ENCODE measurements around the gene IPO8.
"Not testable (repeated sequence)": the region's sequence is repeated elsewhere in the genome, so short reads cannot be mapped to it uniquely, and the experiment has no call there.

The IPO8 gene

DNA sequence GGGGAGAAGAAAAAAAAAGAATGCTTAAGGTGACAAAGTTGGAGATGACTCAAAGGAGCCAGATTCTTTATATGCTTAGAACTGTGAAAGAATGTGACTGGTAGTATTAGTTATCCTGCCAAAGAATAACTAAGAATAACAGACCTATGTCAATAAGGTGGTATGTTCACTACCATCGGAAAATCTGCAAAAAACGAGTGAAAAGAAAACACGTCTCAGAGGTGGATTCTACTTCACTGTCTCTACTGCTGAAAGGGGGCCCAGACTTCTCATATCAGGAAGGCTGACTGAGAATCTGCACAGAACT is 64.7 kb downstream of the IPO8 start:
- CTCF ChIA-PET = no interaction called here
- no peak for DNase-seq (ENCODE audit: extremely low spot score)
- POLR2A ChIA-PET = no interaction called here
- no peak for TF ChIP-seq FOXM1 (IDR thresholded peaks at IDR 0.05; ENCODE audit: borderline replicate concordance)
- TF ChIP-seq, protein P1, sequence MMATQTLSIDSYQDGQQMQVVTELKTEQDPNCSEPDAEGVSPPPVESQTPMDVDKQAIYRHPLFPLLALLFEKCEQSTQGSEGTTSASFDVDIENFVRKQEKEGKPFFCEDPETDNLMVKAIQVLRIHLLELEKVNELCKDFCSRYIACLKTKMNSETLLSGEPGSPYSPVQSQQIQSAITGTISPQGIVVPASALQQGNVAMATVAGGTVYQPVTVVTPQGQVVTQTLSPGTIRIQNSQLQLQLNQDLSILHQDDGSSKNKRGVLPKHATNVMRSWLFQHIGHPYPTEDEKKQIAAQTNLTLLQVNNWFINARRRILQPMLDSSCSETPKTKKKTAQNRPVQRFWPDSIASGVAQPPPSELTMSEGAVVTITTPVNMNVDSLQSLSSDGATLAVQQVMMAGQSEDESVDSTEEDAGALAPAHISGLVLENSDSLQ (IDR thresholded peaks at IDR 0.05) = no peak
- no peak for TF ChIP-seq NFRKB (IDR thresholded peaks at IDR 0.05)

- no peak for DNase-seq (ENCODE audit: extremely low spot score)
- no peak for TF ChIP-seq FOXM1 (IDR thresholded peaks at IDR 0.05; ENCODE audit: borderline replicate concordance)
- no peak for TF ChIP-seq NFRKB (IDR thresholded peaks at IDR 0.05)
- no peak for TF ChIP-seq BHLHE40 (IDR thresholded peaks at IDR 0.05; ENCODE audit: borderline replicate concordance)
- no peak for TF ChIP-seq FOXA1 (IDR thresholded peaks at IDR 0.05)
- TF ChIP-seq ARNT (IDR thresholded peaks at IDR 0.05) = no peak
- no peak for TF ChIP-seq ELF4 (IDR thresholded peaks at IDR 0.05)
- no peak for TF ChIP-seq SUZ12 (IDR thresholded peaks at IDR 0.05)
- TF ChIP-seq SP1 (IDR thresholded peaks at IDR 0.05) = no peak
- TF ChIP-seq L3MBTL2 (conservative IDR thresholded peaks at IDR 0.05) = no peak
- TF ChIP-seq, protein P1 (IDR thresholded peaks at IDR 0.05) = no peak
- TF ChIP-seq TARDBP (IDR thresholded peaks at IDR 0.05) = no peak
- ChIA-PET CTCF (no interaction called here), POLR2A (no interaction called here)
These were observed 65.3 kb downstream of the IPO8 start for GRCh38 chr12:30630076-30630978.

DNA sequence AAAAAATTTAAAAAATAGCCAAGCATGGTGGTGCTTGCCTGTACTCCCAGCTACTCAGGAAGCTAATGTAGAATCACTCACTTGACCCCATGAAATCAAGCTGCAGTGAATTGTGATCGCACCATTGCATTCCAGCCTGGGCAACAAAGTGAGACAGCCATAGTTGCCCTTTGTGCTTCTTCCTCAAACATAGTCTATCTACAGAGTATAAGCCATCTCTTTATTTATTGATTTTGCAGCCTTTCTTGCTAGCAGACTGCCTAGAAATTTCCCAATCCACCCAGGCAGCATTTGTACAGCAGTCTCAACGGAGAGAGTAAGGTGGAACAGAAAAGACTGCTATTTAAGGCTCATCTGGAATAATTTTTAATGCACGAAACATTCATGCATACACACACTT is 68.8 kb downstream of the IPO8 start:
- POLR2A ChIA-PET = no interaction called here
- DNase-seq (ENCODE audit: extremely low spot score) = no peak
- TF ChIP-seq FOXM1 (IDR thresholded peaks at IDR 0.05; ENCODE audit: borderline replicate concordance) = no peak
- no peak for TF ChIP-seq LEF1 (IDR thresholded peaks at IDR 0.05; ENCODE audit: borderline replicate concordance)
- no peak for TF ChIP-seq HDGF (IDR thresholded peaks at IDR 0.05; ENCODE audit: borderline replicate concordance)
- TF ChIP-seq ZNF384 (IDR thresholded peaks at IDR 0.05) = no peak
- no peak for TF ChIP-seq TARDBP (IDR thresholded peaks at IDR 0.05)
- no peak for TF ChIP-seq BHLHE40 (IDR thresholded peaks at IDR 0.05; ENCODE audit: borderline replicate concordance)
- TF ChIP-seq, protein P1 (IDR thresholded peaks at IDR 0.05) = no peak
- no peak for TF ChIP-seq SUZ12 (IDR thresholded peaks at IDR 0.05)
- no peak for TF ChIP-seq FOXK2 (IDR thresholded peaks at IDR 0.05)
- TF ChIP-seq SP1 (IDR thresholded peaks at IDR 0.05) = no peak
- no peak for TF ChIP-seq NFRKB (IDR thresholded peaks at IDR 0.05)
- TF ChIP-seq ELF4 (IDR thresholded peaks at IDR 0.05) = no peak
- no peak for TF ChIP-seq L3MBTL2 (conservative IDR thresholded peaks at IDR 0.05)
- no peak for TF ChIP-seq FOXA1 (IDR thresholded peaks at IDR 0.05)
- no peak for TF ChIP-seq CTBP1 (IDR thresholded peaks at IDR 0.05; ENCODE audit: borderline replicate concordance)
- no peak for TF ChIP-seq ARNT (IDR thresholded peaks at IDR 0.05)
- CTCF ChIA-PET = no interaction called here

GRCh38 chr12:30624009-30624408 is 71.7 kb downstream of the IPO8 start:
- POLR2A ChIA-PET = no interaction called here
- CTCF ChIA-PET = no interaction called here
- DNase-seq (ENCODE audit: extremely low spot score) = no peak
- TF ChIP-seq HDGF (IDR thresholded peaks at IDR 0.05; ENCODE audit: borderline replicate concordance) = no peak
- TF ChIP-seq, protein P1 (IDR thresholded peaks at IDR 0.05) = no peak
- TF ChIP-seq ELF4 (IDR thresholded peaks at IDR 0.05) = no peak
- no peak for TF ChIP-seq TARDBP (IDR thresholded peaks at IDR 0.05)
- TF ChIP-seq ARNT (IDR thresholded peaks at IDR 0.05) = no peak

GRCh38 chr12:30622509-30622908 is 73.2 kb downstream of the IPO8 start:
- TF ChIP-seq, protein P1 (IDR thresholded peaks at IDR 0.05) = no peak
- TF ChIP-seq HDGF (IDR thresholded peaks at IDR 0.05; ENCODE audit: borderline replicate concordance) (no peak), SUZ12 (IDR thresholded peaks at IDR 0.05) (no peak)
- ChIA-PET CTCF (no interaction called here), POLR2A (no interaction called here)
- DNase-seq (ENCODE audit: extremely low spot score) = no peak

DNA sequence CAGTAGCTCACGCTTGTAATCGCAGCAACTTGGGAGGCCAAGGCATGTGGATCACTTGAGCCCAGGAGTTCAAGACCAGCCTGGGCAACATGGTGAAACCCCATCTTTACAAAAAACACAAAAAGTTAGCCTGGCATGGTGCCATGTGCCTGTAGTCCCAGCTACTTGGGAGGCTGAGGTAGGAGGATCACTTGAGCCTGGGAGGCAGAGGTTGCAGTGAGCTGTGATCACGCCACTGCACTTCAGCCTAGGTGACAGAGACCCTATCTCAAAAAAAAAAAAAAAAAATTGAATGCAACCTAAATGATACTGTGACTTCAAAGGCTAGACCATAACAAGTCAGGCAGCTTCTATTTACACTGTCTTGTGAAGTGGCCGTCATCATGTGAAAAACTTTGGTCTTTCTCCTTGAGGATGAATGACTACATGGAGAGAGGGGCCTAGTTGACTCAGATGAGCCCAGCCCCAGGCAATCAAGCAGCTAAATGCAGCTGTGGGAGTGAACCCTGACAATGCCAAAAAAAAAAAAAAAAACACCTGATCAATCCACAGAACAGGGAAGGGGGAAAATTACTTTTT is 73.9 kb downstream of the IPO8 start:
- DNase-seq (ENCODE audit: extremely low spot score); POLR2A ChIA-PET; CTCF ChIA-PET: not testable (repeated sequence)
